Measurements from ENCODE around the gene RPL4.

DNA sequence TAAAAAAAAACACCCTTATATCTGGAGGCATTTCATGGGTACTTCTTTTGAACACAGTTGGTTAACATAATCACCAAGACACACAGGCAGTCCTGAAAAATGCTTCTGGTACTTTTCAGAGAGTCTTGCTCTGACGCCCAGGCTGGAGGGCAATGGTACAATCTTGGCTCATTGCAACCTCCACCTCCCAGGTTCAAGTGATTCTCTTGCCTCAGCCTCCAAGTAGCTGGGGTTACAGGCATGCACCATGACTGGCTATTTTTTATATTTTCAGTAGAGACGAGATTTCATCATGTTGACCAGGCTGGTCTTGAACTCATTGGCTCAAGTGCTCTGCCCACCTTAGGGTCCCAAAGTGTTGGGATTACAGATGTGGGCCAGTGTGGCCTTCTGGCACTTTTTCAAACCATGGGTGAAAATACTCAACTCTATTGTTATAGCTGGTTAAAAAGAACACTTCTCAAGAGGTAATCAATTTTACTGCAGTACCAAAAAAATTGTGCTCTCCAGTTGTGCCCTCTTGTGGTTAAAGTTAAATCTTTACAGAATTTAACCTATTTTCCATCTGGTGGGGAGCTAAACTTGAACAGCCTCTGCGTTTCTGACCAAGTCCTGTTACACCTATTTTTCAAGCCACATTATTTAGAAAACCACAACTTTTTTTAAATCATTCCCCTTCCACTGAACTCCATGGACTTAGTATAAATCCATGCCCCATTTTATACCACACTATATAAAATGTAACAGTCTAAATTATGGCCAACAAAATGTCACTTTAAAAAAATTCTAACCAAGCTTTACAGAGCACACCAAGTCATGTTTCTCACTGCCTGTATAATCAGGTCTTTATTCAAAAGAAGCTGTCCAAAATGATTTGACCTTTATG is 5.9 kb downstream of the RPL4 start:
- TF ChIP-seq, protein P1, sequence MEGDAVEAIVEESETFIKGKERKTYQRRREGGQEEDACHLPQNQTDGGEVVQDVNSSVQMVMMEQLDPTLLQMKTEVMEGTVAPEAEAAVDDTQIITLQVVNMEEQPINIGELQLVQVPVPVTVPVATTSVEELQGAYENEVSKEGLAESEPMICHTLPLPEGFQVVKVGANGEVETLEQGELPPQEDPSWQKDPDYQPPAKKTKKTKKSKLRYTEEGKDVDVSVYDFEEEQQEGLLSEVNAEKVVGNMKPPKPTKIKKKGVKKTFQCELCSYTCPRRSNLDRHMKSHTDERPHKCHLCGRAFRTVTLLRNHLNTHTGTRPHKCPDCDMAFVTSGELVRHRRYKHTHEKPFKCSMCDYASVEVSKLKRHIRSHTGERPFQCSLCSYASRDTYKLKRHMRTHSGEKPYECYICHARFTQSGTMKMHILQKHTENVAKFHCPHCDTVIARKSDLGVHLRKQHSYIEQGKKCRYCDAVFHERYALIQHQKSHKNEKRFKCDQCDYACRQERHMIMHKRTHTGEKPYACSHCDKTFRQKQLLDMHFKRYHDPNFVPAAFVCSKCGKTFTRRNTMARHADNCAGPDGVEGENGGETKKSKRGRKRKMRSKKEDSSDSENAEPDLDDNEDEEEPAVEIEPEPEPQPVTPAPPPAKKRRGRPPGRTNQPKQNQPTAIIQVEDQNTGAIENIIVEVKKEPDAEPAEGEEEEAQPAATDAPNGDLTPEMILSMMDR (IDR thresholded peaks at IDR 0.05; ENCODE audit: borderline replicate concordance, extremely low read depth, low read length, poor library complexity, severe bottlenecking) = peak; percentile 52
- no peak for TF ChIP-seq EZH2 (IDR thresholded peaks at IDR 0.05; ENCODE audit: borderline replicate concordance, low read depth, low read length, severe bottlenecking)

Measured in DND-41 (cell line).